Activated naive CD4-positive, alpha-beta T cell (primary cell): ENCODE measurements around the gene AKT1.
"Not testable (repeated sequence)": the region's sequence is repeated elsewhere in the genome, so short reads cannot be mapped to it uniquely, and the experiment has no call there.

Experiments used
- DNase-seq, 4 experiments: peaks; one replicate each; lab custom pipeline; 2025; lab: John Stamatoyannopoulos, UW

Gene AKT1

DNA sequence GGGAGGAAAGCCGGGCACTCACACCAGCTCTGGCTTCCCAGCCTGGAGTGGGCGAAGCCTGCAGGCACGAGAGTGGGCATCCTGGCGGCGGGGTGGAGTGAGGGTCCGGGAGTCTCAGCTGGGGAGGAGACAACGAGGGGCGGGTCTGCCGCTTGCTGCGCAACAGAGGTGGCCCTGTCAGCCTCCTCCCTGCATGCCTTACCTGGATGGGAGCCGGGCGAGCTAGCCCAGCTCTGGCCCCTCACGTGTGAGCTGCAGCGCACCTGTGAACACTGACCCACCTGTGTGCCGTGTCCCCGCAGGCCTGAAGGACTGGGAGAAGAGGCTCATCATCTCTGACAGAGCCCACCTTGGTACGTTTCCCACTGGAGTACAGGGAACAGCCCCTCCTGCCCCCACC lies 56.5 kb downstream of the AKT1 start:
- no peak for DNase-seq

GRCh38 chr14:104738375-104739019 lies 57.1 kb downstream of the AKT1 start:
- no peak for DNase-seq

DNA sequence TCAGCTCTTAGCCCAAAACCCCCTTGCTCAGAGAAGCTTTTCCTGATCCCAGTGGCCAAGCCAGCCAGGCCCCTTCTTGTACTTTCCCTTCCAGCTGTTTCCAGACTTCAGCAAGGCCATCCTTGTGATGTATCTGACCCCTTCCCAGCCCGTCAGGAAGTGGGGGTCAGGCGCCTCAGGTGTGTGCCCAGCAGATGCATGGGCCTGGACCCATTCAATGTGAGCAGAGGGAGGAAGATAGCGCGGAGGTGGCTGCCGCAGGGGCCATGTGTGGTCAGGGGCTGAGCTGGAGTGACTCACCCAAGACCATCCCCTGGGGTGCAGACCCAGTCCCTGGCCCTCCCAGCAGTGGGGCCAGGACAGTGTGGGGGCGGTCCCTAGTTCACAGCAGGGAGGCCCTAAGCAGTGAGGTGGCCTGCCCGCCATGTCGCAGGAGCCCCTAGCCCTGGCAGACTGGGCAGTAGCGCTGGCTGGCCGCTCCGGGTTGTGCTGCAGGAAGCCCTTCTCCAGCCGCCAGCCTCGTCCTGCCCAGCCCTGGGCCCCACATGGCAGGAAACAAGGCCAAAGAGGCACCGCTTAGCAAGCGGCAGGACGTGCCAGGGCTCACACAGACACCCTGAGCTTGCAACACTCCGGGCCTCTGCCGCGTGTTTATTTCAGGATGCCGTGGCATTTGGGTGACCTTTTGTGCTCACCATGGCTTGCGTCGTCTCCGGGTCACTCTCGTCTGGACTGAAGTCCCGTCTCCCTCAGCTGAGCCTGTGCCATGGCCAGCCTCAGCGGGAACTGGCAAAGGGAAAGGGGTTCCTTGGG lies 59.5 kb downstream of the AKT1 start:
- DNase-seq: no peak

DNA sequence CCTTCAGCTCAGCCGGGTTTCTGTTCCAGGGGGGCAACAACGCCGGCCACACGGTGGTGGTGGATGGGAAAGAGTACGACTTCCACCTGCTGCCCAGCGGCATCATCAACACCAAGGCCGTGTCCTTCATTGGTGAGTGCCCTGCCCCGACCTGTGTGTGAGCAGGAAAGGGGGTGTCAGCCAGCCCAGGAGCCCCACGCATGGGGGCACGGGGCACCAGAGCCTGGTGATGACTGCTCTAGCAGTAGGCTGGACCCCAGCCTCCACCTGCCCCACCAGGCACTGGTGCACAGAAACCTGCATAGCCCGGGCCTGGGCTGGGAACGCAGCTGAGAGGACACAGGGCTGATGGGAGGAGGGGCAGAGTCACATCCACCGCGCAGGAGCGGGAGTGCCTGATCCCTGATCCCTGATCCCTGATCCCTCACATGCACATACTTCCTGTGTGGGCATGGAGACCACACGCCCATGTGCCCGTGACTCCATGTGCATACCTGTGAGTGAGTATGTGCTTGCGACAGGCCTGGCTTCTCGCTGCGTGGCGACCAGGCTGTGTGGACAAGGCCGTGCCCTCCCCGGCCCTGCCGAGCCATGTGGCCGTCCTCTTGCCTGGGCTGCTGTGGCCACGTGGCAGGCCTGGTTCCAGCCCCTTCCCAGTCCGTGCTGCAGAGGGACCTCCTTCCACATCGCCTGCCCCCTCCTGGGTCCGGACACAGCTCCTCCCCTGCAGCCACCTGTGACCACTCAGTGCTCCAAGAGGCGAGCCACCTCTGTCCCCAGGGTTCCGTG lies 60.4 kb downstream of the AKT1 start:
- no peak for DNase-seq

DNA sequence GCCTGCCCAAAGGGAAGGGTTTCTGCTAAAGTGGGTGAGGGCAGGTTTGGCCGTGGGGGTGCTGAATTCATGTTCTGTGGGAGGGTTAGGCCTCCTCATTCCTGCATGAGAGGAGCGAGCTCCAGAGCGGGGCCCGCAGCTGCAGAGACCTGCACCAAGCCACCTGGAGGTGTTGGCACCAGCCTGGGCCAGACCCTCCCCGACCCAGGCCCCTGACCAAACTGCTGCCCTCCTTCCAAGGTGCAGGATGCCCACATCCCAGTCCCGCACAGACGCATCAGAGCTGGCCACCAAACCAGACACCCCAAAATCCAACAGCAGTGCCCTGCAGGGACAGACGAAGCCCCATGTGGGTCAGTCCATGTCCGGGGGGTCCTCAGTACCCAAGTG lies 61.0 kb downstream of the AKT1 start:
- no peak for DNase-seq

DNA sequence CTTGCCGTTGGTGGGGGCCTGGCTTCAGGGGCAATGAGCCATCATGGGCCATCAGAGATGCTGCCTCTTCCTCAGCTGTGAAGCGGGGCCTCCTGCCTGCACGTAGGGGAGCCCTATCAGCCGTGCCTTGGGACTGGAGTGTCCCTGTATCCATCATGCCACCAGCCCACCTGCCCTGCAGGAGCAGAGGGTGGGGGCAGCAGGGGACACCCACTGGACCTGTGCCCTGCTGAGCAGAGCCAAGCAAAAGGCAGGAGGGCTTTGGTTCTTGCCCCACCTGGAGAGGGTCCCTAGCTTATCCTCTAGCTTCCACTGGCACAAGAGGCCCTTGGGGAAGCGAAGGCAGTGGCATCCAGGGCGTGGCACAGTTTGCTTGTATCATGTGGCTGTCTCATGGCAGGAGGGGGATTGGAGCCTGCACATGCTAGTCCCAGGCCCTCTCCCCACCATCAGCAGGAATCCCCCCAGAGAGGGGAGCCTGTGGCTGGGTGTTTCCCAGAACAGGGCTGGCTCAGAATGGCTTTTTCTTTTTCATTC lies 61.4 kb downstream of the AKT1 start:
- no peak for DNase-seq

DNA sequence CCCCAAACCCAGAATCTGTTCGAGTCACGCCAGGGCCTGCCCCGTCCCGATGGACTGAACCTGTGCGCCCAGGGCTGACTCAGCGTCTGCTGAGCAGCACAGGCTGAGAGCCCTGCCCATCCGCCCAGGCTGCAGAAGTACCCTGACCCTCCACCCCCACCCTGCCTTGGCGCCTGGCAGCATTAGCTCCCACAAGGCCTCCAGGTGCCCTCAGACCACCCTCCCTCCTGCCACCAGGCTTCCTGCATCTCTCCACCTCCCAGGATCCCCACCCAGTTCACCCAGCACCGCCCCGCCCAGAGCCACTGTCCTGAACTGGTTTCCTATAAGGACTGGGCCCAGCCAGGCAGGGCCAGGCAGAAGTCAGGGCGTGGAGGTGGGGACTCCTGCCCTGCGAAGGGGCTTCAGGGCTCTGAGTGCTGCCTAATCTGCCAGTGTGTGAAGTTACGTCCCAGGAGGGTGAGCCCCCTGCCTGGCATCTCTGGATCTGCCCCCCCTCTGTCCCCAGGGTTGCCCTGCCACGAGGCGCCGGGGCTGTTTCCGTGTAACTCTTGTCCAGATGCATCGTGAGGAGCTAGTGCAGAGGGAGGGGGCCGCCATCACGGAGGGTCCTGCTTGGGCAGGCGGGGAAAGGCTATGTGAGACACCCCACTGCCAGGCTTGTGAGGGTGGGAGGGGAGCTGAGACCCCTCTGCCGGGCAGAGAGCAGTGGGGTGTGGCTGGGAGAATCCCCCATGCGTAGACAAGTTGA lies 62.4 kb downstream of the AKT1 start:
- no peak for DNase-seq

- no peak for DNase-seq
These were observed 63.2 kb downstream of the AKT1 start for GRCh38 chr14:104732355-104732804.

DNA sequence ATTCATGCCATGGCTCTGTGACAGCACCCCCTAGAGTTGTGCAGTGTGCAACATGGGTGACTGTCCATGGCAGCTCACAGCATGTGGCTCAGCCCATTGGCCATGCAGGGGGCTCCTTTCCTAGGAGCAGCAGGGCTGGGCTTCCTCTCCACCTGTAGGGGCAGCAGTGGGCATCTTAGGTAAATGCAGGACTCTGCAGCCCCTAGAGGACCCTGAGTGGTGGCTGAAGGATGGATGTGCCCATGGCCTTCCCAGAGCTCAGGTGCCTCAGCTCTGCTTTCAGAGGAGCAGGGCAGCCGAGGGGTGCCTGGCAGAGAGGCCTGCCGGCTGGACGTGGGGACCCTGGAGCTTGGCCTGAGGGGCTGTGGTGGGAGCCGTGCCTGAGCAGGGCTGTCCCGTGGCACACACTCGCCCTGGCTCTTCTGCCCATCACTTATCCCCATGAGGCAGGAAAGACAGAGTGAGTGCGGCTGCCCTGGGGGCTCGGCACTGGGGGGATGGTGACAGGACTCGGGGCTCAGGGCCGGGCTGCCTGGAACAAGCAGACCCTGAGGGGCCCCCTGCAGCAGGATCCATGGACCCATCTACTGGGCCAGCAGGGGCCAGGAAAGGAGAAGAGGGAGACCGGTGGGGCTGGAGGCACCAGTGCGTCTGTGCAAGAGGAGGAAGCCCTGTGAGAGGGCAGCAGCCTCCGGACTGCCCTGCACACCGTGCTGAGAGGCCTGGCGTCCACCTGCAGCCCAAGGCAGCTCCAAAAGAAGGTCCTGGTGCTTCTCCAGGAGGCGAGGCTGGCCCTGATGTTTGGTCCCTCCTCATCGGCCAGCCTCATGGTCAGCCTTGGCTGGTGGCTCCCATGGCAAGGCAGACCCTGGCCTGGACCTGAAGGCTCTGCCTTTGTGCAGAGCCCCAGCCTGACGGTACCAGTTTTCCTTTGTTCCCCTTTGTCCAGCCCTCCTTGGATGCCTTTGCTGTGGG lies 63.9 kb downstream of the AKT1 start:
- DNase-seq: no peak

DNA sequence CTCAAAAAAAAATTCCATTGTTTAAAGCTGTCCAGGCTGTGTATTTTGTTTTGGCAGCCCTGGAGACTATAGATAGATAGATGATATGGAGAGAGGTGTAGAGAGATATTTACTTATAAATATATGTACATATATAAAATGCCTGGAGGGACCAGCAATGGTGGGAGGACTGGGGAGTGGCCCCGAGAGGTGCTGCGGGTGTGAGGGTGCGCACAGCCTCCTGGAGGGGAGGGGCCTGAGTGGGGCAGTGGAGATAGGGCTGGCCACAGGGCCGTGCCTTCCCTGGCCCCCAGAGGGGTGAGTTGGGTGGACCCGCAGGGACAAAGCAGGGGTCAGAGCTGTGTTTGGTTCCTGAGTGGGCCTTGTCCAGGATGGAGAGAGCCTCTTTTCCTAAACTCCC lies 65.1 kb downstream of the AKT1 start:
- DNase-seq: no peak

GRCh38 chr14:104729835-104730181 lies 65.7 kb downstream of the AKT1 start:
- DNase-seq: no peak

- not testable (repeated sequence) for DNase-seq
These were observed 66.2 kb downstream of the AKT1 start for GRCh38 chr14:104729176-104729834.

DNA sequence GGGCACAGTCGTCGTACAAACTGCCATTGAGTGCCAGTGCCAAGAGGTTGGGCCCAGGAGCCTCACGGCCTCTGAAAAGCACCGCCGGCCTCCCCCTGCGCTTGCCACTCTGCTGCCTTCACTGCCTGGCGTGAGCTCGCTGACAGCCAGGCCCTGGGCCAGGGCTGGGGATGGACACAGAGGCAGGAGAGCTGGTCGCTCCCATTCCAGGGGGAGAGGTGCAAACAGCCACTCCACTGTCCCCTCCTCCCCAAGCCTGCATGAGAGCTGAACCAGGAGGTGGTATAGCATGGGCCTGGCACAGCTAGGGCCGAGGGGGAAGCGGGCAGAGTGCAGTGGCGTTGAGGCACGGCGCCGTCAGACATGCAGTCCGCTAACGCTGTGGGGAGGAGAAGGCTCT lies 66.9 kb downstream of the AKT1 start:
- DNase-seq: no peak

- DNase-seq: no peak
These were observed 68.7 kb downstream of the AKT1 start for GRCh38 chr14:104726600-104727451.

DNA sequence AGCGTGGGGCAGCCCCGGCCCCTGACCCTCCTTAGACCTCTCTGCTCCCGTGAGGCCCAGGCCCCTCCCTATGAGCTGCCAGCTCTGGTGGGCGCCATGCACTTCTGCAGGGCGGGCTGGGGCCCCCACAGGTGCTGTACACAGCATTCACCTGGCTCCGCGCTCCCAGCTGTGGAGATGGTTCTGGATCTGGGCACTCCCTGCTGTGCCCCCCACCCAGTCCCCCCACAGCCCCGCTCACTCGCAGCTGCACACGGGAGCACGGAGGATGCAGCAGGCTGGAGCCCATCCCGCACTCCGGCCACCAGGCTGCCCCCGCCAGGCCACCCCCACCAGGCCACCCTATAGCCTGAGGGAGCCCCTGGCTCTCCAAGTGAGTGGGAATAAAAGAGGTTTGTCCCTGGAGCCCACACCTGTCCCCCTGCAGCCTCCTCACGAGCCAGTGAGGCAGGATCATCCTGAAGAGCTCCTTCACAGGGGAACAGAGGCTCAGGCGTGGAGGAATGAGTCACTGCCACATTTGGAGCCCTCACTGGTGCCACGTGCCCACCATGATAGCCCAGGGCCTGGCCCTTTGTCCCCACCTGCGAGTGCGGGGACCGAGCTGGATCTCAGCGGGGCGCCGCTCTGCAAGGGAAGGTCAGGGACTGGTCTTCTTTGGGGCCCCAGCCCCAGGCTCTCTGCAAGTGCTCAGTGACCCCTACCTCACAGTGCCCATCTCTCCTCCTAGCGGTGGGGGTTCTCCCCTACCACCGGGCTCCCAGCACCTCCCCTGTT lies 69.6 kb downstream of the AKT1 start:
- DNase-seq: no peak

DNA sequence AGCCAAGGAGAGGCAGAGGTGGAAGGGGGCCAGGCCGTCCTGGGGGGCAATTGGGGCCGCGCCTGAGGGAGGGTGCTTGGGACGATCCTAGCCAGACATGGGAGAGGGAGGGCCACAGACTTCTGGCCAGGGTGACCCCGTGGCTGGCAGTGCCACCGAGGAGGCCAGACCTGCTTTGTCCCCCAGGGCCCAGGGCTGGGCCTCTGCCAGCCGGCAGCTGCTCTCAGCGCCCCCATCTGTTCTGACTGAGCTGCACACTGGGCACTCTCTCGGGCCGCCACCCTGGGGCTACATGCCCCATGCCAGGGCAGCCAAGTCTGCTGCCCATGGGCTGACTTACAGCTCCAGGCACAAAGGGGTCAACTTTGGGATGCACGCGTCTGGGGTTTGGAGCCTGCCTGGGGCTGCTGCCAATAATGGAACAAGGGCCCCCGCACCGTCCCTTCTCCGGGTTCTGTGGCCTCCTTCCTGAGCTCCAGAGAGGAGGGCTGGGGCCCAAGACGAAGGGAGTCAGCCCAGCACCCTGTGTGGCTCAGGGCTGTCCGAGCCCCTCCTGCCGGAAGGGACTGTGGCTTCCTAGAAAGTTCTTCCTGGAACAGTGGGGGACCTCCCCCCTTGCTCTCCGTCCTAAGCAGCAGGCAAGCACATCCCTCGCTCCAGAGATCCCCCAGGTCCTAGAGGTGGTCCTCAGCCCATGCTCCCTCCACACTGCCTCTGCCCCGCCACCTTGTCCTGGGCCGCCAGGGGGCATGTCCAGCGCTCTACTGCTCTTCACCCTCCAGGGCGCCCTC lies 70.4 kb downstream of the AKT1 start:
- no peak for DNase-seq

DNA sequence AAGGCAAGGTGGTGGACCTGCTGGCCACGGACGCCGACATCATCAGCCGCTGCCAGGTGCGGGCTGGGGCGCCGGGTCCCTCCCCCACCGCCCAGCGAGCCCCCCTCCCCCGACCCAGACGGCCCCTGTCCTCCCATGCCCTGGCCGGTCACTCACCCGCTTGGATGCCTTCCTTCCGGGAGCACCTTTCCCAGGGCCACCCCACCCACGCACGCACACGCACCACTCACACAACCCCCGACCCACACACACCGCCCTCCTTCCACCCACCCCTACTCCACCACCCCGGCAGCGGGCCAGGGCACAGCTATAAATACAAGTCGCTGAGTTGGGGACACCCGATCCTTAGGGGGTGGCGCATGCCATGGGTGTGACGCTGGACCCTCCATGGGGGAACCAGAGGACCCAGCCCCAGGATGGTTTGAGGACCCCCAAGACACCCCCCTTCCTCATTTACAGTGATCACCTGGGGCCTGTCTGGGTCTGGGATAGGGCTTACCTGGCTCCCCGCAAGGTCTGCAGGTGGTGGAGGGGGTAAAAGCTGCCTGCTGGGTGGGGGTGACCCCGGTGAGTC lies 71.1 kb downstream of the AKT1 start:
- peak in 1 of 4 experiments; percentile 10 for DNase-seq
